H1 (cell line): ENCODE data around the gene METTL21C. TPM values are rescaled to one million over a fixed set of nuclear protein-coding genes. Genes with fewer than 3 reads are reported as not detected.

Experiments used
- CTCF ChIA-PET: fragments of 300-600 bp; sonication (Branson Sonifier 250); formaldehyde crosslinking; loops from one replicate; lab custom pipeline; 2021; ENCODE audit not compliant: partially characterized antibody; lab: Charles Lee
- POLR2A ChIA-PET: fragments of 300-600 bp; sonication (Branson Sonifier 250); formaldehyde crosslinking; loops from one replicate; lab custom pipeline; 2021; ENCODE audit warnings: inconsistent platforms; ENCODE audit not compliant: partially characterized antibody; lab: Charles Lee
- DNase-seq, 2 experiments: peaks; one replicate each; pipeline versions ENCODE4 v3.0.0 to v3.0.0-alpha.2; 2010 to 2022; ENCODE audit warnings: low spot score in 2 of 2, low read depth in 1 of 2, mixed read lengths in 1 of 2
- FAIRE-seq: peaks from 2 replicates; lab custom pipeline; 2011; peaks lifted over from hg19 to GRCh38; lab: Jason Lieb, UNC
- H2AFZ ChIP-seq: 2 replicates; pipeline ENCODE4 v1.8.1; 2012; ENCODE audit warnings: low read length, inconsistent platforms
- H2AK5ac ChIP-seq: 2 replicates; pipeline ENCODE4 v1.6.1; 2013; ENCODE audit warnings: low read depth, low read length
- H2BK120ac ChIP-seq: replicated peaks from 2 replicates; pipeline ENCODE3; 2013; ENCODE audit warnings: low read depth, low read length, inconsistent platforms
- H2BK12ac ChIP-seq: 2 replicates; pipeline ENCODE4 v1.6.1; 2013; ENCODE audit warnings: low read depth, low read length
- H2BK15ac ChIP-seq: 2 replicates; pipeline ENCODE4 v1.6.1; 2013; ENCODE audit warnings: low read length
- H2BK20ac ChIP-seq: 2 replicates; pipeline ENCODE4 v1.6.1; 2013; ENCODE audit warnings: low read length
- H2BK5ac ChIP-seq: 2 replicates; pipeline ENCODE4 v1.6.1; 2013; ENCODE audit warnings: low read depth, low read length
- H3K14ac ChIP-seq: 2 replicates; pipeline ENCODE4 v1.6.1; 2013; ENCODE audit warnings: inconsistent platforms; ENCODE audit not compliant: insufficient read length
- H3K18ac ChIP-seq: 2 replicates; pipeline ENCODE4 v1.6.1; 2013; ENCODE audit warnings: low read length; ENCODE audit errors: extremely low read depth
- H3K23ac ChIP-seq: 2 replicates; pipeline ENCODE4 v1.6.1; 2013; ENCODE audit warnings: inconsistent platforms; ENCODE audit not compliant: insufficient read length
- H3K23me2 ChIP-seq: 2 replicates; pipeline ENCODE4 v1.6.1; 2013; ENCODE audit warnings: low read depth, low read length
- H3K27ac ChIP-seq: 2 replicates; pipeline ENCODE4 v1.6.1; 2011; ENCODE audit warnings: low read depth, low read length, inconsistent platforms
- H3K27me3 ChIP-seq, 4 experiments: replicated peaks in 1 of 4; 1 replicate in 1 of 4; 2 replicates in 3 of 4; pipeline versions ENCODE4 v1.6.1 to v1.8.1; 2011 to 2013; ENCODE audit warnings: low read length in 3 of 4, mild to moderate bottlenecking in 3 of 4, inconsistent platforms in 2 of 4, mixed read lengths in 2 of 4, moderate library complexity in 1 of 4; ENCODE audit not compliant: control insufficient read depth in 3 of 4, insufficient read depth in 3 of 4; ENCODE audit errors: extremely low read depth in 1 of 4
- H3K36me3 ChIP-seq, 4 experiments: 2 replicates each; pipeline versions ENCODE4 v1.6.1 to v1.8.1; 2011 to 2013; ENCODE audit warnings: mild to moderate bottlenecking in 4 of 4, low read length in 3 of 4, moderate library complexity in 2 of 4, control low read depth in 1 of 4, inconsistent platforms in 1 of 4; ENCODE audit not compliant: insufficient read depth in 4 of 4, control insufficient read depth in 2 of 4
- H3K4ac ChIP-seq: replicated peaks from 2 replicates; pipeline ENCODE3; 2013; ENCODE audit warnings: low read length, low read depth, mixed read lengths, inconsistent platforms; ENCODE audit not compliant: insufficient read length
- H3K4me1 ChIP-seq, 4 experiments: replicated peaks in 1 of 4; 1 replicate in 1 of 4; 2 replicates in 3 of 4; pipeline versions ENCODE4 v1.6.1 to v1.8.1; 2011 to 2013; ENCODE audit warnings: low read length in 3 of 4, inconsistent platforms in 2 of 4, mixed read lengths in 1 of 4; ENCODE audit not compliant: insufficient read depth in 4 of 4, control insufficient read depth in 3 of 4
- H3K4me2 ChIP-seq, 2 experiments: 2 replicates each; pipeline versions ENCODE4 v1.6.1 to v1.8.1; 2011 to 2013; ENCODE audit warnings: low read depth in 2 of 2, low read length in 2 of 2, control low read depth in 1 of 2, inconsistent platforms in 1 of 2, mild to moderate bottlenecking in 1 of 2; ENCODE audit not compliant: insufficient read depth in 1 of 2
- H3K4me3 ChIP-seq, 4 experiments: fragments of 200-600, 300-600 bp in 1 of 4; sonication (generic), shearing (Covaris generic), sonication (Bioruptor Twin) in 1 of 4; 2 replicates each; pipeline versions ENCODE4 v1.5.1 to v1.8.1; 2011 to 2016; ENCODE audit warnings: low read length in 4 of 4, low read depth in 3 of 4, control low read depth in 2 of 4, inconsistent platforms in 2 of 4, mild to moderate bottlenecking in 2 of 4, mixed read lengths in 1 of 4, moderate library complexity in 1 of 4; ENCODE audit not compliant: insufficient read depth in 2 of 4; ENCODE audit errors: extremely low read depth in 1 of 4
- H3K56ac ChIP-seq: replicated peaks from 2 replicates; pipeline ENCODE3; 2013; ENCODE audit warnings: low read depth, mild to moderate bottlenecking, mixed read lengths, low read length, inconsistent platforms; ENCODE audit not compliant: insufficient read length
- H3K79me1 ChIP-seq: 2 replicates; pipeline ENCODE4 v1.6.1; 2013; ENCODE audit warnings: low read depth, low read length, control low read depth
- H3K79me2 ChIP-seq, 2 experiments: 2 replicates each; pipeline versions ENCODE4 v1.6.1 to v1.8.1; 2012 to 2013; ENCODE audit warnings: low read length in 2 of 2, mild to moderate bottlenecking in 2 of 2, inconsistent platforms in 1 of 2; ENCODE audit not compliant: insufficient read depth in 2 of 2, control insufficient read depth in 1 of 2
- H3K9ac ChIP-seq, 4 experiments: replicated peaks in 1 of 4; 1 replicate in 1 of 4; 2 replicates in 3 of 4; pipeline versions ENCODE4 v1.6.1 to v1.8.1; 2011 to 2013; ENCODE audit warnings: low read depth in 3 of 4, low read length in 3 of 4, control low read depth in 2 of 4, mild to moderate bottlenecking in 2 of 4, moderate library complexity in 2 of 4, inconsistent platforms in 1 of 4; ENCODE audit errors: extremely low read depth in 1 of 4
- H3K9me3 ChIP-seq, 2 experiments: 2 replicates each; pipeline versions ENCODE4 v1.6.1 to v1.8.1; 2012 to 2013; ENCODE audit warnings: mild to moderate bottlenecking in 2 of 2, moderate library complexity in 2 of 2, control low read depth in 1 of 2, inconsistent platforms in 1 of 2, low read depth in 1 of 2, low read length in 1 of 2, mixed read lengths in 1 of 2; ENCODE audit not compliant: insufficient read depth in 2 of 2
- H4K20me1 ChIP-seq, 2 experiments: replicated peaks in 1 of 2; 2 replicates each; pipeline versions ENCODE3 to v1.8.1; 2011 to 2013; ENCODE audit warnings: inconsistent platforms in 2 of 2, low read length in 2 of 2, mild to moderate bottlenecking in 1 of 2; ENCODE audit not compliant: insufficient read depth in 2 of 2, control insufficient read depth in 1 of 2
- H4K5ac ChIP-seq: 2 replicates; pipeline ENCODE4 v1.6.1; 2013; ENCODE audit warnings: low read length, low read depth, mixed read lengths, inconsistent platforms; ENCODE audit not compliant: insufficient read length
- H4K8ac ChIP-seq: 2 replicates; pipeline ENCODE4 v1.8.0; 2013; ENCODE audit warnings: mild to moderate bottlenecking, moderate library complexity, low read length, inconsistent platforms; ENCODE audit not compliant: insufficient read depth; ENCODE audit errors: extremely low read depth
- H4K91ac ChIP-seq: replicated peaks from 2 replicates; pipeline ENCODE3; 2013; ENCODE audit warnings: low read length, mixed read lengths, inconsistent platforms; ENCODE audit not compliant: insufficient read length
- BRCA1 ChIP-seq: IDR thresholded peaks from 2 replicates; pipeline ENCODE4 v1.6.1; 2012; ENCODE audit warnings: low read depth, low read length, improper control_type of control experiment
- CBX8 ChIP-seq: fragments of 300-800, 300-1000 bp; sonication (generic); IDR thresholded peaks from 2 replicates; pipeline ENCODE4 v1.7.1; 2016; ENCODE audit warnings: low read depth, low read length, borderline replicate concordance
- CHD1 ChIP-seq: IDR thresholded peaks from 2 replicates; pipeline ENCODE4 v1.6.1; 2012; ENCODE audit warnings: low read depth, low read length, improper control_type of control experiment
- GABPA ChIP-seq: IDR thresholded peaks from 2 replicates; pipeline ENCODE4 v1.6.1; 2011; ENCODE audit warnings: mild to moderate bottlenecking, low read length, moderate library complexity, borderline replicate concordance; ENCODE audit not compliant: insufficient read depth
- HDAC6 ChIP-seq: IDR thresholded peaks from one replicate; pipeline ENCODE4 v1.7.1; 2012; ENCODE audit warnings: low read depth, mild to moderate bottlenecking, inconsistent platforms, low read length, moderate library complexity
- JUN ChIP-seq: IDR thresholded peaks from 2 replicates; pipeline ENCODE4 v1.6.1; 2011; ENCODE audit warnings: low read depth, mild to moderate bottlenecking, improper control_type of control experiment, low read length
- PHF8 ChIP-seq: fragments of 200-600 bp; sonication (generic); conservative IDR thresholded peaks from 2 replicates; pipeline ENCODE4 v1.7.1; 2012; ENCODE audit warnings: low read depth, mild to moderate bottlenecking, inconsistent platforms, low read length, moderate library complexity
- RBBP5 ChIP-seq: IDR thresholded peaks from 2 replicates; pipeline ENCODE4 v1.7.1; 2012; ENCODE audit warnings: low read depth, mild to moderate bottlenecking, inconsistent platforms, low read length, moderate library complexity, borderline replicate concordance
- RNF2 ChIP-seq: fragments of 200-900, 300-1000 bp; sonication (generic); IDR thresholded peaks from 2 replicates; pipeline ENCODE4 v1.7.1; 2016; ENCODE audit warnings: borderline replicate concordance, low read depth, mild to moderate bottlenecking, antibody characterized with exemption, low read length; ENCODE audit not compliant: poor library complexity, severe bottlenecking; ENCODE audit errors: missing control alignments
- TAF1 ChIP-seq: IDR thresholded peaks from 2 replicates; pipeline ENCODE4 v1.6.1; 2011; ENCODE audit warnings: mild to moderate bottlenecking, low read depth, low read length
- TAF7 ChIP-seq: optimal IDR thresholded peaks from 2 replicates; pipeline ENCODE3; 2011; ENCODE audit warnings: low read depth, mild to moderate bottlenecking, inconsistent platforms, low read length, moderate library complexity, borderline replicate concordance
- WGBS, 2 experiments: shearing (Covaris generic) in 1 of 2; methylation state at CpG; one replicate each; pipeline versions ENCODE4 v1.1.6 to v1.1.7; 2013 to 2015; ENCODE audit warnings: low lambda C conversion rate in 2 of 2, mixed read lengths in 2 of 2, inconsistent platforms in 1 of 2, low coverage in 1 of 2, missing lambda C conversion rate in 1 of 2; ENCODE audit not compliant: insufficient replicate concordance in 2 of 2, insufficient coverage in 1 of 2, insufficient read length in 1 of 2; ENCODE audit errors: extremely low coverage in 1 of 2, missing lambda C conversion rate in 1 of 2; 5-methylcytosine and 5-hydroxymethylcytosine counted together
- polyA plus RNA-seq, 7 experiments: library from polyadenylated mRNA; depleted of rRNA in 3 of 7; stranded (reverse) in 5 of 7; unstranded in 2 of 7; fragments of >200 nt in 5 of 7; fragments of 200-250 nt in 2 of 7; gene quantifications; 1 replicate in 5 of 7; 2 replicates in 1 of 7; 4 replicates in 1 of 7; pipeline versions ENCODE4 v1.2.1 to v1.2.3, GENCODE V29; 2011 to 2013; ENCODE audit warnings: missing spikeins in 2 of 7, mixed read lengths in 2 of 7
- total RNA-seq: library from RNA; stranded (reverse); fragmentation: NEBNext Ultra II Directional; extraction: Animal tissue kit (Norgen Biotek cat#: 25700); gene quantifications from 2 replicates; pipeline ENCODE4 v1.2.1, GENCODE V29; 2021

Gene METTL21C
- total and polyA plus RNA-seq, 2 of the 8 experiments (the other 6 are each of a cell fraction or from before 2014, with no cell fraction given), result not detected

DNA sequence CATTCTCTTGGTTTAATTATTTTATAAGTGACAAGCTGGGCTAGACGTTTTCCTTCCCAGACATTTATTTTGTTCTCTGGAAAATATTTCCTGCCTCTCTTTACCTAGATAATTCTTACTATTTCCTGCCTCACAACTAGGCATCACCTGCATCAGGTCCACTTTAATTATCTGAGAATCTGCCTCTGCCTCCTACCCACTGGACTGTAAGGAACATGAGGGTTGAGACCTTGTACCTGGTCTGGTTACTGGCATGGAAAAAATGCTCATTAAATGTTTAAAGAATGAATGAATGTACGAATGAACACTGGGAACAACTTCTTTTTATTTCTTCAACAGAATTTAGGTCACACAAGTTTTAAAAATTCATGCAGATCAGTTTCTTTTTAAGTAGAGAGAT lies 13.4 kb upstream of the METTL21C start:
- no peaks in the 10 kb centered on the region for H3K36me3 ChIP-seq
- no peak overlapping the region for H3K9ac ChIP-seq
- H2AFZ ChIP-seq, result no peak overlapping the region
- no peaks in the 10 kb centered on the region for H3K79me2 ChIP-seq
- DNase-seq, result no peak
- CTCF ChIA-PET, result interaction anchor here (1.1 kb wide), 1 partner anchor 10 kb away, joined by 3 read pairs; no protein-coding TSS in a partner anchor
- no peak overlapping the region for H4K5ac ChIP-seq
- no peak overlapping the region for H2BK20ac ChIP-seq
- no peaks in the 10 kb centered on the region for H3K79me1 ChIP-seq
- H3K9me3 ChIP-seq, result no peaks in the 10 kb centered on the region; a peak in 1 of 4 replicates
- no peak for FAIRE-seq
- H2BK15ac ChIP-seq, result no peak overlapping the region
- H2BK12ac ChIP-seq, result no peak overlapping the region
- POLR2A ChIA-PET, result no interaction called here
- WGBS, 2 experiments, result 86% methylated on average over 2 of the region's 2 CpGs; no CpG with 5 or more reads in 1 of the 2 experiments
- no peak overlapping the region for H3K23ac ChIP-seq
- no peak overlapping the region for H2BK5ac ChIP-seq
- no peak overlapping the region for H4K91ac ChIP-seq
- H3K4me3 ChIP-seq, result no peak overlapping the region
- no peak overlapping the region for H4K8ac ChIP-seq
- H3K4me1 ChIP-seq, result no peaks in the 10 kb centered on the region
- no peak overlapping the region for H3K4me2 ChIP-seq
- no peak overlapping the region for H3K4ac ChIP-seq
- H2BK120ac ChIP-seq, result no peak overlapping the region
- no peak overlapping the region for H3K18ac ChIP-seq
- H3K56ac ChIP-seq, result no peak overlapping the region
- H3K27me3 ChIP-seq, result no peaks in the 10 kb centered on the region
- H4K20me1 ChIP-seq, result no peaks in the 10 kb centered on the region
- no peaks in the 10 kb centered on the region for H3K23me2 ChIP-seq
- H3K27ac ChIP-seq, result no peak overlapping the region
- no peak overlapping the region for H2AK5ac ChIP-seq
- no peak overlapping the region for H3K14ac ChIP-seq
- TF ChIP-seq CHD1 (no peak), CBX8 (no peak), RNF2 (no peak), RBBP5 (no peak), TAF1 (no peak), PHF8 (no peak), JUN (no peak), BRCA1 (no peak), TAF7 (no peak), GABPA (no peak), HDAC6 (no peak)
